ENCODE results near the gene KIF5A.

DNA sequence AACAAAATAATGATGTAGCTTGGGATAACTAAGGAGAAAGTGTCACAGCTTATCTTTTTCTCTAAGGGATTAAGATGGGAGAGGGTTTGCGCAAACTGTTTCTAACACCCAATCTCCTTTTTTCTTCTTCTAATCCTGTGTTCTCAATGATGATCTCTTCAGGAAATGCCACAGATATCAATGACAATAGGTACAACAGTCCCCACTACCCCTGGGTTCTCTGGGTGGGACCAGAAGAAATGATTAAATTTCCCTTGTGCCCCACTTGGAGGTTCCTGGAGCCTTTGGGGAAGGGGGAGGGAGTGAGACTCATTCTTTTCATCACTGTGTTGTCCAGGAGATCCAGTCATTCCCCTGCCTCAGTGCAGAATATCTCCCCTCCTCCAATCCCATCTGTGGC is 32.6 kb downstream of the KIF5A start:
- TF ChIP-seq, protein P1, sequence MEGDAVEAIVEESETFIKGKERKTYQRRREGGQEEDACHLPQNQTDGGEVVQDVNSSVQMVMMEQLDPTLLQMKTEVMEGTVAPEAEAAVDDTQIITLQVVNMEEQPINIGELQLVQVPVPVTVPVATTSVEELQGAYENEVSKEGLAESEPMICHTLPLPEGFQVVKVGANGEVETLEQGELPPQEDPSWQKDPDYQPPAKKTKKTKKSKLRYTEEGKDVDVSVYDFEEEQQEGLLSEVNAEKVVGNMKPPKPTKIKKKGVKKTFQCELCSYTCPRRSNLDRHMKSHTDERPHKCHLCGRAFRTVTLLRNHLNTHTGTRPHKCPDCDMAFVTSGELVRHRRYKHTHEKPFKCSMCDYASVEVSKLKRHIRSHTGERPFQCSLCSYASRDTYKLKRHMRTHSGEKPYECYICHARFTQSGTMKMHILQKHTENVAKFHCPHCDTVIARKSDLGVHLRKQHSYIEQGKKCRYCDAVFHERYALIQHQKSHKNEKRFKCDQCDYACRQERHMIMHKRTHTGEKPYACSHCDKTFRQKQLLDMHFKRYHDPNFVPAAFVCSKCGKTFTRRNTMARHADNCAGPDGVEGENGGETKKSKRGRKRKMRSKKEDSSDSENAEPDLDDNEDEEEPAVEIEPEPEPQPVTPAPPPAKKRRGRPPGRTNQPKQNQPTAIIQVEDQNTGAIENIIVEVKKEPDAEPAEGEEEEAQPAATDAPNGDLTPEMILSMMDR (IDR thresholded peaks at IDR 0.05; ENCODE audit: low read depth, low read length): no peak
- TF ChIP-seq EZH2phosphoT487 (IDR thresholded peaks at IDR 0.05; ENCODE audit: low read depth): no peak

Data from OCI-LY3 (cell line).